H9 (cell line): Measurements from ENCODE around the gene CLIP3. TPM values are rescaled to one million over a fixed set of nuclear protein-coding genes. Genes with fewer than 3 reads are reported as not detected.
A peak's percentile ranks its signal among the peaks of the same experiment; 100 is the strongest.
"Not testable (repeated sequence)": the region's sequence is repeated elsewhere in the genome, so short reads cannot be mapped to it uniquely, and the experiment has no call there.

ENCODE experiments used
- DNase-seq: peaks from one replicate; pipeline ENCODE4 v3.0.0-alpha.2; 2017
- H2AFZ ChIP-seq: one replicate; pipeline ENCODE4 v1.6.1; 2013; ENCODE audit warnings: mild to moderate bottlenecking, low read length, control low read depth, moderate library complexity
- H2AK5ac ChIP-seq: 2 replicates; pipeline ENCODE4 v1.6.1; 2013; ENCODE audit warnings: low read length, control low read depth, mixed read lengths; ENCODE audit not compliant: insufficient read length
- H2BK120ac ChIP-seq: one replicate; pipeline ENCODE4 v1.6.1; 2013; ENCODE audit warnings: low read depth, mild to moderate bottlenecking, low read length, control low read depth, inconsistent platforms; ENCODE audit not compliant: poor library complexity, severe bottlenecking
- H2BK12ac ChIP-seq: 2 replicates; pipeline ENCODE4 v1.6.1; 2013; ENCODE audit warnings: low read length, control low read depth, mixed read lengths, low read depth; ENCODE audit not compliant: insufficient read length
- H2BK15ac ChIP-seq: 2 replicates; pipeline ENCODE4 v1.6.1; 2013; ENCODE audit warnings: low read depth, low read length, control low read depth
- H2BK20ac ChIP-seq: one replicate; pipeline ENCODE4 v1.6.1; 2013; ENCODE audit warnings: low read depth, mild to moderate bottlenecking, low read length, control low read depth, inconsistent platforms; ENCODE audit not compliant: poor library complexity, severe bottlenecking
- H2BK5ac ChIP-seq: 2 replicates; pipeline ENCODE4 v1.6.1; 2013; ENCODE audit warnings: low read length, control low read depth, mixed read lengths; ENCODE audit not compliant: insufficient read length
- H3K14ac ChIP-seq: 2 replicates; pipeline ENCODE4 v1.6.1; 2013; ENCODE audit warnings: low read length, control low read depth; ENCODE audit not compliant: insufficient read depth
- H3K18ac ChIP-seq: 2 replicates; pipeline ENCODE4 v1.6.1; 2013; ENCODE audit warnings: low read depth, mild to moderate bottlenecking, mixed read lengths, low read length, control low read depth; ENCODE audit not compliant: insufficient read length
- H3K23ac ChIP-seq: 2 replicates; pipeline ENCODE4 v1.6.1; 2013; ENCODE audit warnings: low read length, control low read depth, mixed read lengths, low read depth; ENCODE audit not compliant: insufficient read length
- H3K23me2 ChIP-seq: 2 replicates; pipeline ENCODE4 v1.6.1; 2013; ENCODE audit warnings: low read depth, mild to moderate bottlenecking, mixed read lengths, low read length, control low read depth; ENCODE audit not compliant: insufficient read length, poor library complexity, severe bottlenecking
- H3K27ac ChIP-seq: 2 replicates; pipeline ENCODE4 v1.5.1; 2013; ENCODE audit warnings: low read length, control low read depth, mixed read lengths, low read depth; ENCODE audit not compliant: insufficient read length
- H3K27me3 ChIP-seq: 2 replicates; pipeline ENCODE4 v1.6.1; 2013; ENCODE audit warnings: low read length, control low read depth, inconsistent platforms; ENCODE audit not compliant: insufficient read depth
- H3K4ac ChIP-seq: 2 replicates; pipeline ENCODE4 v1.6.1; 2013; ENCODE audit warnings: low read depth, mild to moderate bottlenecking, control low read depth, inconsistent platforms, low read length, moderate library complexity
- H3K4me1 ChIP-seq: 2 replicates; pipeline ENCODE4 v1.6.1; 2013; ENCODE audit warnings: low read length, control low read depth, inconsistent platforms; ENCODE audit not compliant: insufficient read depth
- H3K4me2 ChIP-seq: 2 replicates; pipeline ENCODE4 v1.6.1; 2013; ENCODE audit warnings: low read length, control low read depth, mixed read lengths; ENCODE audit not compliant: insufficient read length, insufficient read depth
- H3K56ac ChIP-seq: 2 replicates; pipeline ENCODE4 v1.6.1; 2013; ENCODE audit warnings: low read depth, mild to moderate bottlenecking, mixed read lengths, low read length, control low read depth; ENCODE audit not compliant: insufficient read length
- H3K79me1 ChIP-seq: 2 replicates; pipeline ENCODE4 v1.6.1; 2013; ENCODE audit warnings: low read depth, mild to moderate bottlenecking, moderate library complexity, low read length, control low read depth, inconsistent platforms; ENCODE audit not compliant: insufficient read depth, poor library complexity, severe bottlenecking
- H3K79me2 ChIP-seq: 2 replicates; pipeline ENCODE4 v1.6.1; 2013; ENCODE audit warnings: low read length, control low read depth, inconsistent platforms; ENCODE audit not compliant: insufficient read depth
- H3K9ac ChIP-seq: 2 replicates; pipeline ENCODE4 v1.6.1; 2013; ENCODE audit warnings: low read length, control low read depth, mixed read lengths; ENCODE audit not compliant: insufficient read length; ENCODE audit errors: extremely low read depth
- H3K9me3 ChIP-seq: one replicate; pipeline ENCODE4 v1.6.1; 2013; ENCODE audit warnings: low read depth, low read length, inconsistent platforms; ENCODE audit not compliant: control insufficient read depth
- H3T11ph ChIP-seq: one replicate; pipeline ENCODE4 v1.6.1; 2013; ENCODE audit warnings: mild to moderate bottlenecking, low read length, control low read depth, inconsistent platforms
- H4K20me1 ChIP-seq: one replicate; pipeline ENCODE4 v1.6.1; 2013; ENCODE audit not compliant: control insufficient read depth, insufficient read length, insufficient read depth
- H4K5ac ChIP-seq: 2 replicates; pipeline ENCODE4 v1.6.1; 2013; ENCODE audit warnings: low read depth, mild to moderate bottlenecking, mixed read lengths, low read length, control low read depth; ENCODE audit not compliant: insufficient read length
- H4K8ac ChIP-seq: replicated peaks from 2 replicates; pipeline ENCODE4 v1.6.1; 2013; ENCODE audit warnings: low read length, control low read depth, mixed read lengths, low read depth; ENCODE audit not compliant: insufficient read length
- H4K91ac ChIP-seq: 2 replicates; pipeline ENCODE4 v1.6.1; 2013; ENCODE audit warnings: low read depth, mild to moderate bottlenecking, moderate library complexity, mixed read lengths, low read length, control low read depth; ENCODE audit not compliant: insufficient read length
- H3K27ac Mint-ChIP-seq, 3 experiments: 2 replicates in 2 of 3; 3 replicates in 1 of 3; pipeline ENCODE4 v1.8.0; 2020 to 2021; ENCODE audit warnings: mixed read lengths in 3 of 3, mild to moderate bottlenecking in 1 of 3, moderate library complexity in 1 of 3
- H3K27me3 Mint-ChIP-seq: 2 replicates; pipeline ENCODE4 v1.8.0; 2021; ENCODE audit warnings: low read depth, mild to moderate bottlenecking, moderate library complexity, mixed read lengths
- H3K36me3 Mint-ChIP-seq, 3 experiments: 2 replicates in 2 of 3; 3 replicates in 1 of 3; pipeline ENCODE4 v1.8.0; 2020 to 2021; ENCODE audit warnings: low read depth in 3 of 3, mixed read lengths in 3 of 3; ENCODE audit not compliant: insufficient read depth in 1 of 3
- H3K4me1 Mint-ChIP-seq, 2 experiments: 2 replicates each; pipeline ENCODE4 v1.8.0; 2020; ENCODE audit warnings: mixed read lengths in 2 of 2
- H3K4me3 Mint-ChIP-seq, 2 experiments: 2 replicates in 1 of 2; 3 replicates in 1 of 2; pipeline ENCODE4 v1.8.0; 2020 to 2021; ENCODE audit warnings: mild to moderate bottlenecking in 2 of 2, mixed read lengths in 2 of 2, moderate library complexity in 1 of 2
- H3K9me3 Mint-ChIP-seq, 2 experiments: 2 replicates in 1 of 2; 3 replicates in 1 of 2; pipeline ENCODE4 v1.8.0; 2020; ENCODE audit warnings: mild to moderate bottlenecking in 2 of 2, mixed read lengths in 2 of 2, moderate library complexity in 1 of 2
- CTCF ChIP-seq: fragments of 200-600 bp; sonication (generic); conservative IDR thresholded peaks from 3 replicates; pipeline ENCODE4 v1.8.0; 2021; ENCODE audit warnings: antibody characterized with exemption, mild to moderate bottlenecking
- WGBS: extraction: QIAGEN DNeasy Blood & Tissue Kit; methylation state at CpG from one replicate; pipeline ENCODE4 v1.1.7; 2013; ENCODE audit warnings: missing lambda C conversion rate, low lambda C conversion rate, mixed read lengths; ENCODE audit not compliant: insufficient read length; ENCODE audit errors: extremely low coverage; 5-methylcytosine and 5-hydroxymethylcytosine counted together
- total RNA-seq: library from RNA; stranded (reverse); gene quantifications from 2 replicates; pipeline ENCODE4 v1.2.1, GENCODE V29; 2021

The CLIP3 gene
- total RNA-seq, 1 experiment from 2014 or later, result 19.7 TPM

- Histone ChIP-seq H3K27ac (no peak overlapping the region), H3K9ac (no peak overlapping the region), H2BK12ac (no peak overlapping the region), H4K91ac (no peak overlapping the region), H3K4ac (no peak overlapping the region), H3T11ph (no peak overlapping the region), H3K9me3 (no peaks in the 10 kb centered on the region), H3K4me1 (no peaks in the 10 kb centered on the region), H2BK20ac (no peak overlapping the region), H3K4me2 (no peak overlapping the region), H2AK5ac (no peak overlapping the region), H3K79me1 (no peaks in the 10 kb centered on the region), H3K56ac (no peak overlapping the region), H2BK120ac (no peak overlapping the region), H3K23ac (no peak overlapping the region), H3K79me2 (no peaks in the 10 kb centered on the region), H4K20me1 (no peaks in the 10 kb centered on the region), H4K8ac (no peak overlapping the region), H2AFZ (no peak overlapping the region), H2BK15ac (no peak overlapping the region), H3K23me2 (no peaks in the 10 kb centered on the region), H3K18ac (no peak overlapping the region), H3K14ac (no peak overlapping the region), H4K5ac (no peak overlapping the region), H2BK5ac (no peak overlapping the region), H3K27me3 (no peaks in the 10 kb centered on the region)
- Mint-ChIP-seq H3K9me3 (no peaks in the 10 kb centered on the region; a peak in 1 of 5 replicates), H3K4me1 (peaks cover 11 to 17% of the 10 kb centered on the region in 2 experiments), H3K27me3 (no peaks in the 10 kb centered on the region; the same call in 1 of the 2 replicates), H3K27ac (peak overlapping the region in 2 of 3 experiments; percentile 27 to 47; a peak in 2 of 7 replicates), H3K4me3 (no peak overlapping the region), H3K36me3 (peaks cover 3 to 6% (median 6%) of the 10 kb centered on the region in 3 experiments; a peak in 4 of 7 replicates)
- DNase-seq, result no peak
- no CpG with 5 or more reads among the region's 3 CpGs for WGBS
- TF ChIP-seq CTCF, result no peak
Measured at GRCh38 chr19:36041831-36042230, 9.2 kb upstream of the CLIP3 start.

- H4K8ac ChIP-seq, H2BK12ac ChIP-seq, H3K4ac ChIP-seq, H3K4me1 ChIP-seq, H3K79me2 ChIP-seq, H3K56ac ChIP-seq, H2BK120ac ChIP-seq, H3K23ac ChIP-seq, H2BK5ac ChIP-seq, H3K79me1 ChIP-seq, H4K5ac ChIP-seq, H4K20me1 ChIP-seq, H3T11ph ChIP-seq, H3K9ac ChIP-seq, H2BK20ac ChIP-seq, DNase-seq, H3K27me3 Mint-ChIP-seq, H3K9me3 Mint-ChIP-seq, H3K18ac ChIP-seq, H3K27ac ChIP-seq, H3K23me2 ChIP-seq, H3K4me3 Mint-ChIP-seq, H3K9me3 ChIP-seq, H2AFZ ChIP-seq, H3K27me3 ChIP-seq, H2AK5ac ChIP-seq, H4K91ac ChIP-seq, H2BK15ac ChIP-seq, H3K4me2 ChIP-seq, H3K14ac ChIP-seq, H3K36me3 Mint-ChIP-seq: not testable (repeated sequence)
- WGBS, result no CpG with 5 or more reads among the region's 6 CpGs
- H3K27ac Mint-ChIP-seq, result peak overlapping the region; percentile 3 to 55 (median 42); a peak in 2 of 7 replicates
- peaks cover 8 to 14% of the 10 kb centered on the region in 2 experiments for H3K4me1 Mint-ChIP-seq
Measured at GRCh38 chr19:36041092-36041491, 8.4 kb upstream of the CLIP3 start.
